Gastroesophageal sphincter (tissue), 4 donors: ENCODE data around the gene FSTL1. TPM values are rescaled to one million over a fixed set of nuclear protein-coding genes. Genes with fewer than 3 reads are reported as not detected.

ENCODE experiments used
- ATAC-seq: fragments of 150-250 bp; one replicate; pipeline ENCODE4 v1.9.1; 2016; ENCODE audit warnings: mild to moderate bottlenecking, moderate library complexity
- H3K27ac ChIP-seq, 4 donors: fragments of 200-600 bp; sonication (generic) in 3 of 4; 1 replicate in 3 of 4; 2 replicates in 1 of 4; pipeline ENCODE4 v1.5.1; 2016 to 2019
- H3K27me3 ChIP-seq: fragments of 200-600 bp; sonication (generic); one replicate; pipeline ENCODE4 v1.5.1; 2019
- H3K36me3 ChIP-seq, 2 donors: fragments of 200-600 bp; sonication (generic); one replicate each; pipeline ENCODE4 v1.5.1; 2019; ENCODE audit warnings: control low read depth in 1 of 2
- H3K4me1 ChIP-seq, 3 donors: fragments of 200-600 bp; sonication (generic); 1 replicate in 2 of 3; 2 replicates in 1 of 3; pipeline ENCODE4 v1.5.1; 2016 to 2019; ENCODE audit warnings: control low read depth in 2 of 3
- H3K4me3 ChIP-seq, 2 donors: fragments of 200-600 bp; sonication (generic); one replicate each; pipeline ENCODE4 v1.5.1; 2019; ENCODE audit warnings: mild to moderate bottlenecking in 1 of 2, moderate library complexity in 1 of 2
- H3K9me3 ChIP-seq, 3 donors: fragments of 200-600 bp; sonication (generic); one replicate each; pipeline ENCODE4 v1.5.1; 2017 to 2019; ENCODE audit warnings: control low read depth in 2 of 3
- EP300 ChIP-seq: sonication (generic); formaldehyde crosslinking; IDR thresholded peaks from one replicate; pipeline ENCODE4 v1.6.1; 2017; ENCODE audit warnings: antibody characterized with exemption, mild to moderate bottlenecking
- POLR2A ChIP-seq, 2 donors: fragments of 450-650 bp; IDR thresholded peaks; one replicate each; pipeline ENCODE4 v1.6.1; 2017; ENCODE audit warnings: antibody characterized with exemption in 2 of 2, mild to moderate bottlenecking in 2 of 2, moderate library complexity in 1 of 2
- POLR2AphosphoS5 ChIP-seq: sonication (generic); formaldehyde crosslinking; IDR thresholded peaks from one replicate; pipeline ENCODE4 v1.6.1; 2017; ENCODE audit warnings: antibody characterized with exemption
- WGBS, 2 donors: methylation state at CpG; one replicate each; pipeline ENCODE4 v1.1.5; 2018; ENCODE audit warnings: low coverage in 1 of 2; 5-methylcytosine and 5-hydroxymethylcytosine counted together
- total RNA-seq, 4 donors: library from RNA; depleted of rRNA; stranded (reverse); fragments of >200 nt; gene quantifications; one replicate each; pipeline ENCODE4 v1.1.0, GENCODE V29; 2016
- TF ChIP-seq, protein P1 (sequence below), 4 experiments: fragments of 200-600 bp in 2 of 4; fragments of 450-650 bp in 2 of 4; sonication (generic) in 1 of 4; IDR thresholded peaks; one replicate each; pipeline ENCODE4 v1.5.1; 2017 to 2019; ENCODE audit warnings: antibody characterized with exemption in 4 of 4, mild to moderate bottlenecking in 2 of 4, moderate library complexity in 2 of 4

Gene FSTL1
- total RNA-seq, 4 donors from 2014 or later = 343 to 1,189 (median 766) TPM

- Histone ChIP-seq H3K4me1 (peaks cover 6 to 24% (median 8%) of the 10 kb centered on the region in 3 donors), H3K9me3 (no peaks in the 10 kb centered on the region), H3K36me3 (no peaks in the 10 kb centered on the region), H3K4me3 (no peak overlapping the region), H3K27ac (no peak overlapping the region), H3K27me3 (no peaks in the 10 kb centered on the region)
- WGBS, 2 donors = 86 to 94% methylated on average over 3 of the region's 3 CpGs
- TF ChIP-seq POLR2A (IDR thresholded peaks at IDR 0.05) = no peak
- no peak for TF ChIP-seq POLR2AphosphoS5
- TF ChIP-seq EP300 = no peak
- TF ChIP-seq, protein P1, sequence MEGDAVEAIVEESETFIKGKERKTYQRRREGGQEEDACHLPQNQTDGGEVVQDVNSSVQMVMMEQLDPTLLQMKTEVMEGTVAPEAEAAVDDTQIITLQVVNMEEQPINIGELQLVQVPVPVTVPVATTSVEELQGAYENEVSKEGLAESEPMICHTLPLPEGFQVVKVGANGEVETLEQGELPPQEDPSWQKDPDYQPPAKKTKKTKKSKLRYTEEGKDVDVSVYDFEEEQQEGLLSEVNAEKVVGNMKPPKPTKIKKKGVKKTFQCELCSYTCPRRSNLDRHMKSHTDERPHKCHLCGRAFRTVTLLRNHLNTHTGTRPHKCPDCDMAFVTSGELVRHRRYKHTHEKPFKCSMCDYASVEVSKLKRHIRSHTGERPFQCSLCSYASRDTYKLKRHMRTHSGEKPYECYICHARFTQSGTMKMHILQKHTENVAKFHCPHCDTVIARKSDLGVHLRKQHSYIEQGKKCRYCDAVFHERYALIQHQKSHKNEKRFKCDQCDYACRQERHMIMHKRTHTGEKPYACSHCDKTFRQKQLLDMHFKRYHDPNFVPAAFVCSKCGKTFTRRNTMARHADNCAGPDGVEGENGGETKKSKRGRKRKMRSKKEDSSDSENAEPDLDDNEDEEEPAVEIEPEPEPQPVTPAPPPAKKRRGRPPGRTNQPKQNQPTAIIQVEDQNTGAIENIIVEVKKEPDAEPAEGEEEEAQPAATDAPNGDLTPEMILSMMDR (IDR thresholded peaks at IDR 0.05) = no peak
- ATAC-seq = no peak
Observed at GRCh38 chr3:120473896-120474675, 23.3 kb upstream of the FSTL1 start.

GRCh38 chr3:120473389-120473788, 22.6 kb upstream of the FSTL1 start:
- H3K9me3 ChIP-seq = no peaks in the 10 kb centered on the region
- no peak overlapping the region for H3K4me3 ChIP-seq
- ATAC-seq = no peak
- peaks cover 6 to 24% (median 8%) of the 10 kb centered on the region in 3 donors for H3K4me1 ChIP-seq
- H3K27me3 ChIP-seq = no peaks in the 10 kb centered on the region
- H3K36me3 ChIP-seq = no peaks in the 10 kb centered on the region
- no peak overlapping the region for H3K27ac ChIP-seq
- TF ChIP-seq POLR2A (IDR thresholded peaks at IDR 0.05) (no peak), POLR2AphosphoS5 (no peak), EP300 (no peak)
- TF ChIP-seq, protein P1 (IDR thresholded peaks at IDR 0.05) = no peak
- 82 to 85% methylated on average over 2 of the region's 2 CpGs for WGBS, 2 donors

- TF ChIP-seq POLR2AphosphoS5 (no peak), EP300 (no peak), POLR2A (IDR thresholded peaks at IDR 0.05) (no peak)
- TF ChIP-seq, protein P1 (IDR thresholded peaks at IDR 0.05) = no peak
- H3K9me3 ChIP-seq = no peaks in the 10 kb centered on the region
- no peak overlapping the region for H3K27ac ChIP-seq
- no peak for ATAC-seq
- H3K4me3 ChIP-seq = no peak overlapping the region
- no peaks in the 10 kb centered on the region for H3K36me3 ChIP-seq
- no peaks in the 10 kb centered on the region for H3K27me3 ChIP-seq
- peaks cover 6 to 24% (median 8%) of the 10 kb centered on the region in 3 donors for H3K4me1 ChIP-seq
- 82 to 95% methylated on average over 3 of the region's 3 CpGs for WGBS, 2 donors
Observed at GRCh38 chr3:120472121-120472844, 21.5 kb upstream of the FSTL1 start.

GRCh38 chr3:120471643-120472042, 20.9 kb upstream of the FSTL1 start:
- no peak for TF ChIP-seq EP300
- TF ChIP-seq, protein P1 (IDR thresholded peaks at IDR 0.05) = no peak
- no peak for TF ChIP-seq POLR2A (IDR thresholded peaks at IDR 0.05)
- no peak for TF ChIP-seq POLR2AphosphoS5
- peaks cover 6 to 24% (median 8%) of the 10 kb centered on the region in 3 donors for H3K4me1 ChIP-seq
- no peaks in the 10 kb centered on the region for H3K9me3 ChIP-seq
- H3K27ac ChIP-seq = peak overlapping the region in 2 of 4 donors; percentile 68 to 71
- H3K4me3 ChIP-seq = no peak overlapping the region
- no peaks in the 10 kb centered on the region for H3K36me3 ChIP-seq
- no peaks in the 10 kb centered on the region for H3K27me3 ChIP-seq
- ATAC-seq = no peak
- 45 to 47% methylated on average over 2 of the region's 3 CpGs for WGBS, 2 donors
